Hematopoietic multipotent progenitor cell treated with erythropoietin and hydrocortisone succinate and interleukin-3 and kit ligand, for 6 days (in vitro differentiated cells): Measurements from ENCODE around the gene TRIP10.
A peak's percentile ranks its signal among the peaks of the same experiment; 100 is the strongest.
"Not testable (repeated sequence)": the region's sequence is repeated elsewhere in the genome, so short reads cannot be mapped to it uniquely, and the experiment has no call there.

Experiments used
- DNase-seq: peaks from one replicate; pipeline ENCODE4 v3.0.0-alpha.2; 2015

TRIP10 gene

GRCh38 chr19:6771648-6772027 lies 32.2 kb downstream of the TRIP10 start:
- DNase-seq = not testable (repeated sequence)

GRCh38 chr19:6772028-6772865 lies 32.8 kb downstream of the TRIP10 start, which contains the start of gene VAV1:
Gene VAV1 (plus strand): TSS chr19:6772708. CDS start chr19:6772808, 100 bp downstream.
- peak; percentile 87 for DNase-seq

- DNase-seq = no peak
Observed at GRCh38 chr19:6772866-6773322, 33.4 kb downstream of the TRIP10 start.

GRCh38 chr19:6773323-6773931 lies 33.9 kb downstream of the TRIP10 start:
- DNase-seq = peak; percentile 60

- peak; percentile 71 for DNase-seq
Observed at GRCh38 chr19:6774821-6775707, 35.6 kb downstream of the TRIP10 start.

GRCh38 chr19:6776045-6776444 lies 36.6 kb downstream of the TRIP10 start:
- DNase-seq = not testable (repeated sequence)

- DNase-seq = no peak
Observed at GRCh38 chr19:6776999-6777398, 37.5 kb downstream of the TRIP10 start.

- no peak for DNase-seq
Observed at GRCh38 chr19:6777434-6777833, 38.0 kb downstream of the TRIP10 start.

- DNase-seq = peak; percentile 67
Observed at GRCh38 chr19:6778386-6778785, 38.9 kb downstream of the TRIP10 start.

GRCh38 chr19:6779206-6779605 lies 39.7 kb downstream of the TRIP10 start:
- peak; percentile 37 for DNase-seq

GRCh38 chr19:6787393-6787792 lies 47.9 kb downstream of the TRIP10 start:
- no peak for DNase-seq

GRCh38 chr19:6788896-6789295 lies 49.4 kb downstream of the TRIP10 start:
- no peak for DNase-seq

- no peak for DNase-seq
Observed at GRCh38 chr19:6790194-6791128, 51.0 kb downstream of the TRIP10 start.

GRCh38 chr19:6791237-6791636 lies 51.8 kb downstream of the TRIP10 start:
- DNase-seq = no peak

- no peak for DNase-seq
Observed at GRCh38 chr19:6793411-6793810, 53.9 kb downstream of the TRIP10 start.

- DNase-seq = no peak
Observed at GRCh38 chr19:6793973-6794372, 54.5 kb downstream of the TRIP10 start.

- no peak for DNase-seq
Observed at GRCh38 chr19:6794686-6795431, 55.4 kb downstream of the TRIP10 start.

- no peak for DNase-seq
Observed at GRCh38 chr19:6796278-6796677, 56.8 kb downstream of the TRIP10 start.

GRCh38 chr19:6797646-6798045 lies 58.2 kb downstream of the TRIP10 start:
- DNase-seq = no peak

- not testable (repeated sequence) for DNase-seq
Observed at GRCh38 chr19:6800160-6800790, 60.8 kb downstream of the TRIP10 start.

GRCh38 chr19:6800991-6801484 lies 61.6 kb downstream of the TRIP10 start:
- DNase-seq = no peak
